GM19099 (cell line): Measurements from ENCODE around the gene TIAL1.

Experiments
- POLR2A ChIP-seq: IDR thresholded peaks from 3 replicates; pipeline ENCODE4 v1.6.1; 2011; ENCODE audit warnings: low read depth; ENCODE audit not compliant: insufficient read length; ENCODE audit errors: extremely low read depth

The TIAL1 gene

DNA sequence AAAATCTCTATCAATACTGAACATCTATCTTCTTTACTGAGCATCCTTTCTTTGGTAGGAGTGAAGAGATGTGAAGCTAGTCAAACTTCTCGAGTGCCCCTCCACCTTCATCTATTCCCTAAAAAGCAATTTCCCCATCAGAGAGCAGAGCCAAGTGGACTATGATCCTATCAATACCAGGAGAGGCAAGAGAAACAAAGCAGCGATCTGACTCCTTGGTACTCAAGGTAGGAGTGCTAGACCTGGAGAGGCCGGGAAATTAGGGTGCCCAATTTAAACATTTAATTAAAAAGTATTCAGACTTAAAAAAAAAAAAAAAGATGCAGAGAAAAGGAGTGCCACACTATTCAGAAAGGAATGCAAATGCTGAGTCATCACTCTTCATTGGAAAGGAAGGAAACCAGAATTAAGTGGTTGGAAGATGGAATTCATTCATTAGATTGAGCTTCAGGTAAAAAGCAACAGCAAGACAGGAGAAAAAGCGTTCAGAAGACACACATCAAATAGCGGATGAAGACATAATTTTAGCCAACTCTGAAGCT lies 1.6 kb downstream of the TIAL1 start:
- TF ChIP-seq POLR2A, result no peak

DNA sequence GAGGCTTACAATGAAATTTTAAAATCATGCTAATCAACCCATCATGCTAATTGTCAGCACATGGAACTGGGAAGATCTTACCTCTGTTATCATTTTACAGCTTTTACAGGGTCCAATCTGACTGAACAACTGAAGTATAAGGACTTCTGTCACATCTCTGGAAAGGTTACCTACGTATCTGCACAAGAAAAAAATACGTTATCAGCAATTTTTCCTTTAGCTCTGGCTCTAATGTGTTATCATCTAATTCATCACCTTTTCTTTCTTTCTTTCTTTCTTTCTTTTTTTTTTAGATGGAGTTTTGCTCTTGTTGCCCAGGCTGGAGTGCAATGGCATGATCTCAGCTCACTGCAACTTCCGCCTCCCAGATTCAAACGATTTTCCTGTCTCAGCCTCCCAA lies 8.7 kb downstream of the TIAL1 start:
- TF ChIP-seq POLR2A, result no peak

DNA sequence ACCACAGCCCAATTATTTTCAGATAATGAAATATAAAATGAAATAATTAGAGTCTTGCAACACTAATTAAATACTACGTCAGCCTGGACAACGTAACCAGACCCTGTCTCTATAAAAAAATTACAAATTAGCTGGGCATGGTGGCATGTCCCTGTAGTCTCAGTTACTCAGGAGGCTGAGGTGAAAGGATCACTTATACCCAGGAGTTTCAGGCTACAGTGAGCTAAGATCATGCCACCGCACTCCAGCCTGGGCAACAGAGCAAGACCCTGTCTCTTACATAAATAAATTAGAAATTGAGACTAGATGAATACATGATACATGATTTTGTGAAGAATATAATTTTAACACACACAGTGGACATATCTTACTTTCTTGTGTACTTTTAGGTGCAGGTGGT lies 18.4 kb downstream of the TIAL1 start:
- TF ChIP-seq POLR2A, result no peak

GRCh38 chr10:119575991-119576390 lies 20.8 kb downstream of the TIAL1 start:
- no peak for TF ChIP-seq POLR2A

DNA sequence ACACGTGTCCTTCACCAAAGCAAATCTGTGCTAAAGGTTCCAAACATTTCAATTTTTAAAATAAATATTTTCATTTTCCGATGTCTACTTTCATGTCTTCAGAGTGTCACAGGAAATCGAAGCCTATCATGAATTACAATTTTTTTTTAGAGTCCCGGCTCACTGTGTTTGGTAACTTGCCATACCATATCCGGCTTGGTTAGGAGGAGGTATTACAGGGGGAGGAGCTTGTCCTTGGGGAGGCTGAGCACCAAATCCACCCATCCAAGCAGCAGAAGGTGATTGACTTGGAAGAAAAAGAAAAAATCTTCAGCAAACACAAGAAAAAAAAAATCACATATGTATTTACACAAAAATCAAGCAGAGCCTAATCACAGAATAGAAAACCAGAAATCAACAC lies 21.3 kb downstream of the TIAL1 start:
- TF ChIP-seq POLR2A, result no peak

- no peak for TF ChIP-seq POLR2A
Measured at GRCh38 chr10:119567978-119568377, 28.8 kb downstream of the TIAL1 start.

DNA sequence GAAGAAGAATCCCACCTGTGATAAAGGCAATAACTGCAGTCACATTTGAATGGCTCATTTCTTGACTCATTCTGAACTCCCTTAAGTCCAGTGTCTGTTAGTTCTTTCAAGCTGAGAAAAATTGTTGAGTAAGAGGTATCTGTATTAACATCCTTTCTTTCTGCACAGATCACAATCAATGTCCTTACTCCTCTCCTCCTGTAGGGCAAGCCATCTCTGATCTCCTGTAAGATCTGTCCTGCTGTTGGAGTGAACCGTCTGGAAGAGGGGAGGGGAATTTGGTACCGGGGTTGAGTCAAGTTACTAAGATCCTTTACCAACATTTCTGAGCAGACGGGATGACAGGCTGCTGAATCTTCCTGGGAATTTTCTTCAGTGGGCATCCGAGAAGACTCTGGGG lies 34.7 kb downstream of the TIAL1 start:
- no peak for TF ChIP-seq POLR2A

GRCh38 chr10:119555178-119555784 lies 41.5 kb downstream of the TIAL1 start:
- no peak for TF ChIP-seq POLR2A

DNA sequence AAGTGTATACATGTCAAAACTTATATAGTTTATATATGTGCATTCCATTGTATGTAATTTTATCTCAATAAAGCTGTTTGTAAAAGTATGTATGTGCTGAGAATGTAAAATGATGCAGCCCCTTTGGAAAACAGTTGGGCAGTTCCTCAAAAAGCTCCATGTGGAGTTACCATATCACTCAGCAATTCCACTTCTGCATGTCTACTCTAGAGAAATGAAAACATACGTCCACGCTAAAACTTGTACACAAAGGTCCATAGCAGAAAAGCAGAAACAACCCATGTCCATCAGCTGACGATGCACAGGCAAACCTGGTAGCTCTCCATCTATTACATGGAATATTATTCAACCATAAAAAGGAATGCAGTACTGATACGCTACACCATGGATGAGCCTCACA lies 45.9 kb downstream of the TIAL1 start:
- no peak for TF ChIP-seq POLR2A

GRCh38 chr10:119549247-119549999 lies 47.3 kb downstream of the TIAL1 start:
- no peak for TF ChIP-seq POLR2A

DNA sequence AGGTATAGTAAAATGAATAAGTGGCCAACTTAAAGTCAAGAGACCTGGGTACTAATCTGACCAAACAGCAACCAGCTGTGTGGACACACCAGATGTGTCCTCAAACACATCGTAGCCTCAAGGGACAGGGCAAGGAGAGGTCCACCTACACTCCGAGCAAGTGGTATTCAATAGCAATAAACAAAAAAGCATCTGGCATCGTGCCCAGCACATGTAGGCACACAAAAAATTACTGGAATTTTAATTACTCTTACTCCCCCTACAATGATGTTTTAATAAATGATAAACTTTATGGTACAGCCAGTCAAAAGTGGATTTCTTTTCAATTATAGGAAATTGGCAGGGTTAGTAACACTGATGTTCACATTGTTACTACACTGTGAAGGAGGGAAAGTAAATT lies 50.8 kb downstream of the TIAL1 start:
- no peak for TF ChIP-seq POLR2A

DNA sequence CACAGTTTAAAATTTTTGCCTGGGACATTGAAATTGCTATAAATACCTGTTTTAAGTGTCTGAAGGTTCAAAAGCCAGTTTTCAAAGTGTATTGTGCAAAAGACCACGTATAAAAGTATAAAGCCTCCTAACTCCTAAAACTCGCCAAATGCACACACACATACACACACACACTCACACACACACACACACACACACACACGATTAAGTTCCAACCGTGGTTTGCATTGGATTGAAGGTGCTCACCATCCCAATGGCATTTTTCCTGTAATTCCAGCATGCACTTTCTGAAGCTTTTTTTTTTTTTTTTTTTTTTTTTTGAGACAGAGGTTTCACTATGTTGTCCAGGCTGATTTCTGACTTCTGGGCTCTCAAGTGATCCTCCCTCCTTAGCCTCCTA lies 51.5 kb downstream of the TIAL1 start:
- TF ChIP-seq POLR2A, result no peak

DNA sequence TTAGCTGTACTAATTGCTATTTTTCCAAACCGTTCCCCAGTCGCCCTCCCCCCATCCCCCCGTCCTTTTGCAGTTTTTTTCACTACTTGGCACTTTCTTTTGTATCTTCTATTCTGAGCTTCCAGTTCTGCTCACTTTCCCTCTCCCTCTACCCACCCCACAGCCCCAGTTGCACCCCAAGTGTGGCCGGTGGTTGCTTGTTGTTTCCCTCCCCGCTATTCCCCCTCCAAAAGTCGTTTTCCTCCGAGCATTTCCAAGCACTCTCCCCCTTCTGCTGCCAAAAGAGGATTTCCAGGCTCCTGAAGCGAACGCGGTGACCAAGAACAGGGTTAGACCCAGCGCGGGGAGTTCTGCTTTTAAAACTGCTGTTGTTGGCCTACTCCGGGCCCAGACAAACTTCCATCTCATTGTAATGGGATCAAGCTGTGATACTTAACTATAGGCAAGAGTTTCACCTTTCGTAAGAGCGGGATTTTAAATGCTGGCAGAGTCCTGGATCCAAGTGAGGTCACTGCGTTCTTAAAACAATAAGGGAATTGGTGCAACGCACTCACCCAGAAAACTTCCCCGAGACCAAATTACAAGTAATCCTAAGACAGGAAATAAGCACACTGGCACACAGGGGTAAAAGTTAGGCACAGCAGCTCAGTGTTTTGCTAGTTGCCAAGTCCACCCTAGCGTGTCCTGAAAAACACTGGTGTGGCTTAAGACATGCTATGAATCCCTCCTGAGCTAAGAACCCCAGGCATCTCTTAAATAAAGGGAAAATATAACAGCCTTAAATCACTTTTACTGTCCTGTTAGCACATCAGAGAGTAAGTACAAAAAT lies 52.7 kb downstream of the TIAL1 start:
- no peak for TF ChIP-seq POLR2A

DNA sequence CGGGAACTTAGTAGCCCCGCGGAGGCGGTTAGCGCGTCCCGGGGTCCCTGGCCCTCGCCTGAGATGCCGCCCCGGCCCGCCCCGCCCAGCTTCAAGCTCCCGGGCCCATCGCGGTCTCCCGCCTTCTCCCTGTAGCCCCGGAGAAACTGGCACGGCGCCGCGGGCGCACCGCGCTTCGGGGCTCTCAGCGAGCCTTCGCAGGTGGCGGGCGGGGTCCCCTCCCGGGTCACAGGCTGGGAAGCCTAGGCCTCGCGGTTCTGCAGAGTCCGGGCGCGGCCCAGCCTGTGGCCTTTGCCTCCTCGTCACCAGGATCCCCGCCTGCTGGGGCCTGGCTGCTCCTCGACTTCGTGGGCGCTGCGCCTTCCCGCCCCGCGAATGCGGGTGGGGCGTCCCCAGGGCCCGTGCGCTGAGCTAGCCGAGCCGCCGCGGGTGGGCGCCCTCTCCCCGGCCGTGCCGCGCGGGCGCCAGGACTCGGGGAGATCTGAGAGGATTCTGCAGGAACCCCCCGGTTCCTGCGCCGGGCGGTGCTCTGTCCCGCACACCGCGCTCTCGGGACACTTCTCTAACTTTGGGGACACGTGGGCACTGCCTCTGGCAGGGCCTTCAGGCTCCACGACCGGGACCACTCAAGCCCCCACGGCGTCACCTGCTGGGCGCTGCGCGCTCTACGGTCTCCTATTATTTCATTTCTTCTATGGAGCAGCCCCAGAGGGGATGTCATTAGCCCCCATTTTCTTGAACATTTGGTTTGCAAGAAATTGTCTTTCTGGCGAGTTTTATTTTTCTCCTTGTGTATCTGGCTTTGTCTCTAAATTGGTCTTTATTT lies 53.6 kb downstream of the TIAL1 start:
- TF ChIP-seq POLR2A, result peak; percentile 27

GRCh38 chr10:119542357-119542987 lies 54.3 kb downstream of the TIAL1 start, which contains the start of gene RGS10:
RGS10 (minus strand) TSS chr10:119542719; CDS start chr10:119542638, 81 bp downstream.
- TF ChIP-seq POLR2A, result peak; percentile 72
